ENCODE measurements around the gene FNDC7. TPM values are rescaled to one million over a fixed set of nuclear protein-coding genes. Genes with fewer than 3 reads are reported as not detected.
"Not testable (repeated sequence)": the region's sequence is repeated elsewhere in the genome, so short reads cannot be mapped to it uniquely, and the experiment has no call there.

FNDC7 gene
- polyA plus RNA-seq, 1 of the 3 experiments (the other 2 are of a cell fraction): 0.02 TPM

GRCh38 chr1:108667422-108667821 is 45.3 kb upstream of the FNDC7 start:
- CTCF ChIA-PET: not testable (repeated sequence)
- 100% methylated on average over 1 of the region's 28 CpGs for WGBS (ENCODE audit: low lambda C conversion rate)

GRCh38 chr1:108668777-108669176 is 43.9 kb upstream of the FNDC7 start:
- no peaks in the 10 kb centered on the region for H4K20me1 ChIP-seq (ENCODE audit: insufficient read depth)
- H3K9me3 ChIP-seq: no peaks in the 10 kb centered on the region
- H3K4me1 ChIP-seq (ENCODE audit: control insufficient read depth in 1 of 2, insufficient read depth in 2 of 2, low read depth in 1 of 2, low read length in 1 of 2): no peaks in the 10 kb centered on the region; a peak in 1 of 4 replicates
- TF ChIP-seq YY1 (IDR thresholded peaks at IDR 0.05; ENCODE audit: low read depth): no peak
- TF ChIP-seq FOXJ3 (CRISPR knock-in tag; IDR thresholded peaks at IDR 0.05): no peak
- H3K36me3 ChIP-seq (replicated peaks in 1 of 2; ENCODE audit: control insufficient read depth in 1 of 2, insufficient read depth in 2 of 2, low read length in 1 of 2): no peaks in the 10 kb centered on the region
- H3K4me2 ChIP-seq: no peak overlapping the region
- CTCF ChIA-PET: no interaction called here
- POLR2A ChIA-PET: no interaction called here
- no peak overlapping the region for H3K9ac ChIP-seq
- no peaks in the 10 kb centered on the region for H3K79me2 ChIP-seq (ENCODE audit: insufficient read depth)
- no peak for DNase-seq
- H3K27ac ChIP-seq (ENCODE audit: low read depth in 2 of 2, low read length in 1 of 2): no peak overlapping the region
- no peak overlapping the region for H3K4me3 ChIP-seq (ENCODE audit: low read depth in 2 of 2, low read length in 1 of 2)
- no peaks in the 10 kb centered on the region for H3F3A ChIP-seq (replicated peaks; ENCODE audit: insufficient read depth)
- H2AFZ ChIP-seq (ENCODE audit: low read depth): no peak overlapping the region
- H3K27me3 ChIP-seq (ENCODE audit: insufficient read depth): no peaks in the 10 kb centered on the region
- no peaks in the 10 kb centered on the region for H3K9me2 ChIP-seq

More at GRCh38 chr1:108667422-108667821, 45.3 kb upstream of the FNDC7 start:
- H3K4me2 ChIP-seq; H3K4me1 ChIP-seq (ENCODE audit: control insufficient read depth in 1 of 2, insufficient read depth in 2 of 2, low read depth in 1 of 2, low read length in 1 of 2); H4K20me1 ChIP-seq (ENCODE audit: insufficient read depth); POLR2A ChIA-PET; H3F3A ChIP-seq (replicated peaks; ENCODE audit: insufficient read depth); H3K27ac ChIP-seq (ENCODE audit: low read depth in 2 of 2, low read length in 1 of 2); H3K4me3 ChIP-seq (ENCODE audit: low read depth in 2 of 2, low read length in 1 of 2); H3K79me2 ChIP-seq (ENCODE audit: insufficient read depth); H3K36me3 ChIP-seq (replicated peaks in 1 of 2; ENCODE audit: control insufficient read depth in 1 of 2, insufficient read depth in 2 of 2, low read length in 1 of 2); DNase-seq; H3K9me3 ChIP-seq; H3K27me3 ChIP-seq (ENCODE audit: insufficient read depth); H3K9ac ChIP-seq; H2AFZ ChIP-seq (ENCODE audit: low read depth); H3K9me2 ChIP-seq: not testable (repeated sequence)

- POLR2A ChIA-PET: no interaction called here
- H2AFZ ChIP-seq (ENCODE audit: low read depth): no peak overlapping the region
These were observed 43.0 kb upstream of the FNDC7 start for GRCh38 chr1:108669679-108670078.

More at GRCh38 chr1:108669679-108670078, 43.0 kb upstream of the FNDC7 start:
- Histone ChIP-seq H3K4me1 (ENCODE audit: control insufficient read depth in 1 of 2, insufficient read depth in 2 of 2, low read depth in 1 of 2, low read length in 1 of 2) (no peaks in the 10 kb centered on the region; a peak in 1 of 4 replicates), H3K4me3 (ENCODE audit: low read depth in 2 of 2, low read length in 1 of 2) (no peak overlapping the region), H3K9ac (no peak overlapping the region), H4K20me1 (ENCODE audit: insufficient read depth) (no peaks in the 10 kb centered on the region), H3K9me3 (no peaks in the 10 kb centered on the region), H3K36me3 (replicated peaks in 1 of 2; ENCODE audit: control insufficient read depth in 1 of 2, insufficient read depth in 2 of 2, low read length in 1 of 2) (no peaks in the 10 kb centered on the region), H3K27ac (ENCODE audit: low read depth in 2 of 2, low read length in 1 of 2) (no peak overlapping the region), H3K27me3 (ENCODE audit: insufficient read depth) (no peaks in the 10 kb centered on the region), H3K9me2 (no peaks in the 10 kb centered on the region), H3F3A (replicated peaks; ENCODE audit: insufficient read depth) (no peaks in the 10 kb centered on the region), H3K79me2 (ENCODE audit: insufficient read depth) (no peaks in the 10 kb centered on the region), H3K4me2 (no peak overlapping the region)
- WGBS (ENCODE audit: low lambda C conversion rate): 61% methylated on average over 7 of the region's 7 CpGs
- CTCF ChIA-PET: no interaction called here
- no peak for TF ChIP-seq POLR2AphosphoS5 (IDR thresholded peaks at IDR 0.05; ENCODE audit: low read depth, low read length)
- TF ChIP-seq, protein P1, sequence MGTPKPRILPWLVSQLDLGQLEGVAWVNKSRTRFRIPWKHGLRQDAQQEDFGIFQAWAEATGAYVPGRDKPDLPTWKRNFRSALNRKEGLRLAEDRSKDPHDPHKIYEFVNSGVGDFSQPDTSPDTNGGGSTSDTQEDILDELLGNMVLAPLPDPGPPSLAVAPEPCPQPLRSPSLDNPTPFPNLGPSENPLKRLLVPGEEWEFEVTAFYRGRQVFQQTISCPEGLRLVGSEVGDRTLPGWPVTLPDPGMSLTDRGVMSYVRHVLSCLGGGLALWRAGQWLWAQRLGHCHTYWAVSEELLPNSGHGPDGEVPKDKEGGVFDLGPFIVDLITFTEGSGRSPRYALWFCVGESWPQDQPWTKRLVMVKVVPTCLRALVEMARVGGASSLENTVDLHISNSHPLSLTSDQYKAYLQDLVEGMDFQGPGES (IDR thresholded peaks at IDR 0.05; ENCODE audit: low read depth, low read length): no peak
- TF ChIP-seq, protein P2, sequence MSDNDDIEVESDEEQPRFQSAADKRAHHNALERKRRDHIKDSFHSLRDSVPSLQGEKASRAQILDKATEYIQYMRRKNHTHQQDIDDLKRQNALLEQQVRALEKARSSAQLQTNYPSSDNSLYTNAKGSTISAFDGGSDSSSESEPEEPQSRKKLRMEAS (IDR thresholded peaks at IDR 0.05; ENCODE audit: low read depth): no peak
- TF ChIP-seq JUND (IDR thresholded peaks at IDR 0.05): no peak
- no peak for TF ChIP-seq RXRA (IDR thresholded peaks at IDR 0.05; ENCODE audit: borderline replicate concordance, low read depth)
- TF ChIP-seq ELF1 (IDR thresholded peaks at IDR 0.05): no peak
- TF ChIP-seq USF2 (IDR thresholded peaks at IDR 0.05; ENCODE audit: borderline replicate concordance, low read depth, low read length): no peak
- TF ChIP-seq, protein P3, sequence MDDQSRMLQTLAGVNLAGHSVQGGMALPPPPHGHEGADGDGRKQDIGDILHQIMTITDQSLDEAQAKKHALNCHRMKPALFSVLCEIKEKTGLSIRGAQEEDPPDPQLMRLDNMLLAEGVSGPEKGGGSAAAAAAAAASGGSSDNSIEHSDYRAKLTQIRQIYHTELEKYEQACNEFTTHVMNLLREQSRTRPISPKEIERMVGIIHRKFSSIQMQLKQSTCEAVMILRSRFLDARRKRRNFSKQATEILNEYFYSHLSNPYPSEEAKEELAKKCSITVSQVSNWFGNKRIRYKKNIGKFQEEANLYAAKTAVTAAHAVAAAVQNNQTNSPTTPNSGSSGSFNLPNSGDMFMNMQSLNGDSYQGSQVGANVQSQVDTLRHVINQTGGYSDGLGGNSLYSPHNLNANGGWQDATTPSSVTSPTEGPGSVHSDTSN (IDR thresholded peaks at IDR 0.05): no peak
- TF ChIP-seq, protein P4, sequence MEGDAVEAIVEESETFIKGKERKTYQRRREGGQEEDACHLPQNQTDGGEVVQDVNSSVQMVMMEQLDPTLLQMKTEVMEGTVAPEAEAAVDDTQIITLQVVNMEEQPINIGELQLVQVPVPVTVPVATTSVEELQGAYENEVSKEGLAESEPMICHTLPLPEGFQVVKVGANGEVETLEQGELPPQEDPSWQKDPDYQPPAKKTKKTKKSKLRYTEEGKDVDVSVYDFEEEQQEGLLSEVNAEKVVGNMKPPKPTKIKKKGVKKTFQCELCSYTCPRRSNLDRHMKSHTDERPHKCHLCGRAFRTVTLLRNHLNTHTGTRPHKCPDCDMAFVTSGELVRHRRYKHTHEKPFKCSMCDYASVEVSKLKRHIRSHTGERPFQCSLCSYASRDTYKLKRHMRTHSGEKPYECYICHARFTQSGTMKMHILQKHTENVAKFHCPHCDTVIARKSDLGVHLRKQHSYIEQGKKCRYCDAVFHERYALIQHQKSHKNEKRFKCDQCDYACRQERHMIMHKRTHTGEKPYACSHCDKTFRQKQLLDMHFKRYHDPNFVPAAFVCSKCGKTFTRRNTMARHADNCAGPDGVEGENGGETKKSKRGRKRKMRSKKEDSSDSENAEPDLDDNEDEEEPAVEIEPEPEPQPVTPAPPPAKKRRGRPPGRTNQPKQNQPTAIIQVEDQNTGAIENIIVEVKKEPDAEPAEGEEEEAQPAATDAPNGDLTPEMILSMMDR (IDR thresholded peaks at IDR 0.05): no peak
- no peak for DNase-seq

All from SK-N-SH (cell line).